Cerebellar cortex (tissue), 1 donor: Measurements from ENCODE around the gene DNAAF5.
A peak's percentile ranks its signal among the peaks of the same experiment; 100 is the strongest.

Experiments
- DNase-seq: peaks from one replicate; pipeline ENCODE4 v3.0.0-alpha.2; 2015; ENCODE audit warnings: low spot score

Gene DNAAF5

DNA sequence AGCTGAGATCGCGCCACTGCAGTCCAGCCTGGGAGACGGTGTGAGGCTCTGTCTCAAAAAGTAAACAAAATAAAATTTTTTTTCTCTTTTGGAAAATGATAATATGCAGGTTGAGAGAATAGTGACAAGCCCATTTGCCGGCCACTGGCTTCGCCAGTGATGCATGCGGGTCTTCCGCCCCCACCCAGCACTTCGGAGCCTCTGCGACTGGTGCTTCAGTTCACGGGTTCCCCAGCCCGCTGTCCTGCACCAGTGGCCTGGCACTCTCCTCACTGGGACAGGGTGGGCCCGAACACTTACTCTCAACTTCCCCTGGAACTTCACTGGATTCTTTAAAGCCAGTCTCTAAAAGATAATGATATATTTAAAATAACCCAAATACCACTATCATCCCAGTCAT is 108.5 kb downstream of the DNAAF5 start:
- no peak for DNase-seq

DNA sequence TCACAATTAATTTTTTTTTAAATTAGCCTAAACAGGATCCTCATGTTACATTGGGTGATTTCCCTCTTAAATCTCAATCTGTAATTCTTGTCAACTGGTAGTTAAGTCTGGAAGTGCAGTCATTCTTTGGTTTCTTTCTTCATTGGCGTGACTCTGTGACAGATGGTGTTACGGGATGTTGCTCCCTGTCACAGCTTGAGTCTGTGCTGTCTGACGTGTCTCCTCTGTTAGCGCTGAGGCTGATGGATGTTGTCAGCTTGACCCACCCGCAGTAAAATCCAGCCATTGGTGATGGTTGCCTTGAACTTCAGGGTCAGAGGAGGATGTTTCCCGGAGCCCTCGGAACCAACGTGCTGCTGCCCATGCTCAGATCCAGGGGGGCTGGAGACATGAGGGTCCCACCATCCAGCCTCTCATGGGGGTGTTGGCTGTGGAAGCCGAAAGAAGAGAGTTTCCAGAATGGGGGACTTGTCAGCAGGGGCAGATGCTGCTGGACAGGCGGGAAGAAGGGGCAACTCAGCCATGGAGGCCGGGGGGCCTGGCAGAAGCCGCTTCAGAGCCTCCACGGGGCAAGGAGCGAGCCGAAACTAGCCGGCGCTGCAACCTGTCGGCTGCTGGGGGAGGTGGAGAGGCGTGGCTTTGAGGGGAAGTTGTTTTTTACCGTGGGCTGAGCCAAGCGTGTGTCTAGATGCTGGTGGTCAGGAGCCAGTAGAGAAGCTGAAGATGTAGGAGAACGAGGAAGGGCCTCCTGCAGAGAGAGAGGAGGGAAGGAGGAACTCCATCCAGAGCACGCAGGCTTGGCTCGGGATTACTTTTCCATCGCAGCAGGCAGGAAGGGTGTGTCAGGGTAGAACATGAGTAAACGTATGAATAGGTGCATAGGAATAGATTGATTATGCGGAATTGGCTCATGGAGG is 109.2 kb downstream of the DNAAF5 start:
- DNase-seq: peak; percentile 76
